Cardiac muscle cell (in vitro differentiated cells and primary cell): ENCODE measurements around the gene BUB1B. TPM values are rescaled to one million over a fixed set of nuclear protein-coding genes. Genes with fewer than 3 reads are reported as not detected.

Experiments used
- DNase-seq, 2 donors: peaks; one replicate each; pipeline versions ENCODE4 v3.0.0 to v3.0.0-alpha.2; 2010 to 2017; ENCODE audit warnings: low read depth in 1 of 2, low spot score in 1 of 2
- H3K27ac ChIP-seq: fragments of 200-600 bp; sonication (generic); 2 replicates; pipeline ENCODE4 v1.5.1; 2016
- H3K27me3 ChIP-seq: fragments of 200-600 bp; sonication (generic); 2 replicates; pipeline ENCODE4 v1.6.0; 2016; ENCODE audit warnings: control low read depth
- H3K36me3 ChIP-seq: fragments of 200-600 bp; sonication (generic); 2 replicates; pipeline ENCODE4 v1.5.1; 2016; ENCODE audit warnings: control low read depth
- H3K4me1 ChIP-seq: fragments of 200-600 bp; sonication (generic); 2 replicates; pipeline ENCODE4 v1.8.1; 2017; ENCODE audit warnings: low read depth, mild to moderate bottlenecking, mixed run types
- H3K4me3 ChIP-seq: fragments of 200-600 bp; sonication (generic); 2 replicates; pipeline ENCODE4 v1.5.1; 2016; ENCODE audit warnings: mild to moderate bottlenecking
- H3K9me3 ChIP-seq: fragments of 200-600 bp; sonication (generic); 2 replicates; pipeline ENCODE4 v1.5.1; 2017; ENCODE audit warnings: low read depth, mild to moderate bottlenecking, control low read depth
- CTCF ChIP-seq: IDR thresholded peaks from 2 replicates; pipeline ENCODE4 v1.5.1; 2012; ENCODE audit warnings: low read depth, mild to moderate bottlenecking, low read length
- polyA plus RNA-seq: library from polyadenylated mRNA; unstranded; fragments of >200 nt; fragmentation: Nextera tagmentation; extraction: Ambion mirVana; gene quantifications from 2 replicates; pipeline ENCODE4 v1.2.1, GENCODE V29; 2016
- total RNA-seq: library from RNA; depleted of rRNA; stranded (reverse); fragments of >200 nt; gene quantifications from 2 replicates; pipeline ENCODE4 v1.2.3, GENCODE V29; 2016

BUB1B gene
- total and polyA plus RNA-seq, 2 experiments from 2014 or later, result 10.1 to 157 TPM

- Histone ChIP-seq H3K27me3 (peaks cover 47% of the 10 kb centered on the region), H3K36me3 (no peaks in the 10 kb centered on the region), H3K27ac (no peak overlapping the region), H3K9me3 (no peaks in the 10 kb centered on the region), H3K4me1 (peaks cover 17% of the 10 kb centered on the region), H3K4me3 (no peak overlapping the region)
- DNase-seq, result no peak
- no peak for TF ChIP-seq CTCF
These were observed 91.2 kb downstream of the BUB1B start for GRCh38 chr15:40252141-40252437.

- H3K27ac ChIP-seq, result no peak overlapping the region
- peaks cover 47% of the 10 kb centered on the region for H3K27me3 ChIP-seq
- TF ChIP-seq CTCF, result no peak
- H3K36me3 ChIP-seq, result no peaks in the 10 kb centered on the region
- H3K9me3 ChIP-seq, result no peaks in the 10 kb centered on the region
- peak overlapping the region; percentile 33 for H3K4me3 ChIP-seq
- peak; percentile 29 to 54 for DNase-seq
- peaks cover 18% of the 10 kb centered on the region for H3K4me1 ChIP-seq
These were observed 91.7 kb downstream of the BUB1B start for GRCh38 chr15:40252438-40253166.

- DNase-seq, result no peak
- Histone ChIP-seq H3K27me3 (peaks cover 47% of the 10 kb centered on the region), H3K4me3 (peak overlapping the region; percentile 33), H3K36me3 (no peaks in the 10 kb centered on the region), H3K4me1 (peaks cover 18% of the 10 kb centered on the region), H3K27ac (no peak overlapping the region), H3K9me3 (no peaks in the 10 kb centered on the region)
- TF ChIP-seq CTCF, result no peak
These were observed 92.4 kb downstream of the BUB1B start for GRCh38 chr15:40253167-40253790.

- H3K27me3 ChIP-seq, result peaks cover 47% of the 10 kb centered on the region
- TF ChIP-seq CTCF, result no peak
These were observed 93.6 kb downstream of the BUB1B start for GRCh38 chr15:40254452-40254851.

GRCh38 chr15:40255033-40255432 lies 94.2 kb downstream of the BUB1B start:
- H3K36me3 ChIP-seq, result no peaks in the 10 kb centered on the region
- no peak overlapping the region for H3K4me3 ChIP-seq
- no peaks in the 10 kb centered on the region for H3K9me3 ChIP-seq
- DNase-seq, result no peak
- peaks cover 47% of the 10 kb centered on the region for H3K27me3 ChIP-seq
- no peak for TF ChIP-seq CTCF
- no peak overlapping the region for H3K27ac ChIP-seq
- H3K4me1 ChIP-seq, result peaks cover 18% of the 10 kb centered on the region

More at GRCh38 chr15:40254452-40254851, 93.6 kb downstream of the BUB1B start:
- Histone ChIP-seq H3K4me1 (peaks cover 18% of the 10 kb centered on the region), H3K27ac (no peak overlapping the region), H3K36me3 (no peaks in the 10 kb centered on the region), H3K4me3 (no peak overlapping the region), H3K9me3 (no peaks in the 10 kb centered on the region)
- no peak for DNase-seq
